Measurements from ENCODE around the gene LRRC4C.

DNA sequence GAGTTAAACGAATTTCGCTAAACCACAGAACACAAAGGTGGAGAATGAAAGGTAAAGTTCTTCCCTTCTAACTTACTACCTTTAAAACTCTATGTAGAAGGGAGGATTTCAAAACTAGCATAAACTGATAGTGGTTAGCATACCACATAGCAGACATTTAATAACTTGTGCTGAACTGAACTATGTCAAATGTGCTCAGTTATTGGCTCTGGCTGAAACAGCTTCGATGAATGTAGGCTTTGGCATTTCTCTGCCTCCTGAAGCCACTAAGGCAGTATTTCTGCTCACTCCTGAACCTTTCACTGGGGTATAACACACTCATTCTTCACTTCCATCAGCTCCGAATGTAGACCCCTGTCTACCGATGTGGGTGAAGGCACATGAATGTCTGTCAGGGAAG lies 1188.1 kb downstream of the LRRC4C start:
- no peak for TF ChIP-seq POLR2A (IDR thresholded peaks at IDR 0.05; ENCODE audit: low read depth, low read length)
- no peak for TF ChIP-seq POLR2AphosphoS5 (IDR thresholded peaks at IDR 0.05; ENCODE audit: low read depth, low read length)
- TF ChIP-seq TAF1 (IDR thresholded peaks at IDR 0.05; ENCODE audit: low read depth, low read length), result no peak

Measured in GM12891 (cell line).